Naive thymus-derived CD4-positive, alpha-beta T cell (primary cell): ENCODE measurements around the gene NHP2. TPM values are rescaled to one million over a fixed set of nuclear protein-coding genes. Genes with fewer than 3 reads are reported as not detected.
A peak's percentile ranks its signal among the peaks of the same experiment; 100 is the strongest.

Experiments used
- ATAC-seq: fragments of 150-1000 bp; cut with Tn5 transposase; 2 replicates; pipeline ENCODE4 v1.10.0; 2021; ENCODE audit warnings: mild to moderate bottlenecking, moderate library complexity
- CTCF ChIA-PET: fragments of 350-600 bp; sonication (Branson Sonifier 250); formaldehyde crosslinking; loops from one replicate; lab custom pipeline; 2021; ENCODE audit warnings: antibody characterized with exemption; lab: Charles Lee
- POLR2A ChIA-PET: fragments of 350-600 bp; sonication (Branson Sonifier 250); formaldehyde crosslinking; loops from one replicate; lab custom pipeline; 2021; ENCODE audit warnings: antibody characterized with exemption, inconsistent platforms; lab: Charles Lee
- DNase-seq, 9 donors: peaks; one replicate each; pipeline versions ENCODE4 v3.0.0 to v3.0.0-alpha.2; 2020 to 2022; ENCODE audit warnings: mixed read lengths in 1 of 9
- H3K27ac ChIP-seq: one replicate; pipeline ENCODE4 v1.7.0; 2013; ENCODE audit warnings: mild to moderate bottlenecking, low read depth, low read length, moderate library complexity
- H3K27me3 ChIP-seq, 2 donors: one replicate each; pipeline ENCODE4 v1.7.0; 2013; ENCODE audit warnings: low read length in 2 of 2, mild to moderate bottlenecking in 2 of 2, moderate library complexity in 2 of 2; ENCODE audit not compliant: control insufficient read depth in 2 of 2, insufficient read depth in 2 of 2
- H3K36me3 ChIP-seq, 3 experiments: 1 replicate in 2 of 3; 2 replicates in 1 of 3; pipeline ENCODE4 v1.7.0; 2013; ENCODE audit warnings: low read length in 3 of 3, mild to moderate bottlenecking in 3 of 3, moderate library complexity in 1 of 3; ENCODE audit not compliant: insufficient read depth in 3 of 3, control insufficient read depth in 2 of 3
- H3K4me1 ChIP-seq, 2 donors: one replicate each; pipeline ENCODE4 v1.7.0; 2013; ENCODE audit warnings: low read length in 2 of 2, mild to moderate bottlenecking in 2 of 2, moderate library complexity in 1 of 2; ENCODE audit not compliant: control insufficient read depth in 2 of 2, insufficient read depth in 2 of 2
- H3K4me3 ChIP-seq: 2 replicates; pipeline ENCODE4 v1.7.0; 2013; ENCODE audit warnings: mild to moderate bottlenecking, low read length
- H3K9me3 ChIP-seq, 3 experiments: 1 replicate in 2 of 3; 2 replicates in 1 of 3; pipeline ENCODE4 v1.7.0; 2013; ENCODE audit warnings: low read length in 3 of 3; ENCODE audit not compliant: control insufficient read depth in 2 of 3
- H3K27ac Mint-ChIP-seq, 9 donors: one replicate each; pipeline ENCODE4 v1.8.0; 2020 to 2022; ENCODE audit warnings: mixed read lengths in 9 of 9, mild to moderate bottlenecking in 8 of 9, moderate library complexity in 5 of 9, inconsistent platforms in 2 of 9
- H3K27me3 Mint-ChIP-seq, 5 donors: one replicate each; pipeline ENCODE4 v1.8.0; 2021 to 2022; ENCODE audit warnings: mixed read lengths in 5 of 5, mild to moderate bottlenecking in 1 of 5
- H3K36me3 Mint-ChIP-seq, 5 donors: one replicate each; pipeline ENCODE4 v1.8.0; 2020 to 2022; ENCODE audit warnings: mixed read lengths in 5 of 5, mild to moderate bottlenecking in 3 of 5, inconsistent platforms in 1 of 5
- H3K4me1 Mint-ChIP-seq, 7 donors: one replicate each; pipeline ENCODE4 v1.8.0; 2020 to 2022; ENCODE audit warnings: mixed read lengths in 7 of 7, mild to moderate bottlenecking in 3 of 7, inconsistent platforms in 1 of 7
- H3K4me3 Mint-ChIP-seq, 10 donors: one replicate each; pipeline ENCODE4 v1.8.0; 2020 to 2022; ENCODE audit warnings: mild to moderate bottlenecking in 10 of 10, mixed read lengths in 10 of 10, moderate library complexity in 6 of 10, inconsistent platforms in 2 of 10
- H3K9me3 Mint-ChIP-seq, 11 donors: one replicate each; pipeline ENCODE4 v1.8.0; 2020 to 2022; ENCODE audit warnings: mixed read lengths in 11 of 11, mild to moderate bottlenecking in 4 of 11, inconsistent platforms in 1 of 11, moderate library complexity in 1 of 11
- intact Hi-C, 2 donors: fragments of 100-400 bp; cut with micrococcal nuclease; formaldehyde crosslinking; loops; one replicate each; pipeline ENCODE4 v1.15.1; 2023
- polyA plus RNA-seq, 2 donors: library from polyadenylated mRNA; unstranded; fragments of 300-500 nt; fragmentation: Illumina TruSeq; gene quantifications; one replicate each; pipeline ENCODE4 v1.2.3, GENCODE V29; 2021
- total RNA-seq, 6 experiments: library from RNA in 5 of 6; stranded (reverse) in 5 of 6; gene quantifications; 1 replicate in 5 of 6; 2 replicates in 1 of 6; pipeline ENCODE4 v1.2.3 and lab custom pipeline; 2021 to 2026

The NHP2 gene
- total and polyA plus RNA-seq, 7 experiments from 2014 or later, result 50.5 to 231 (median 78.6) TPM

DNA sequence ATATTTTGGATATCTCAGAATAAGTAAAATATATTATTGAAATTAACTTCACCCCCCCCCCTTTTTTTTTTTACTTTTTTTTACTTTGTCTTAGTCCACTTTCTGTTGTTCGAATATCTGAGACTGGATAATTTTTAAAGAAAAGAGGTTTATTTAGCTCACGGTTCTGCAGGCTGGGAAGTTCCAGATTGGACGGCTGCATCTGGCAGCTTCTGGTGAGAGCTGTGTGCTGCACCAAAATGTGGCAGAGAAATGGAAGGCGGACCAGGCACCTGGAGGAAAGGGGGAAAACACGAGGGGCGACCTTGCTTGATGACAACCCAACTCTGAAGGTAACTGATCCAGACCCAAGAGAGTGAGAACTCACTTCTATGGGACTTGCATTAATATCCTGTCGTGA, 39.1 kb upstream of the NHP2 start:
- peaks cover 10 to 34% (median 14%) of the 10 kb centered on the region in 5 donors for H3K27me3 Mint-ChIP-seq
- ChIA-PET CTCF (no interaction called here), POLR2A (interaction anchor here (0.7 to 1.5 kb wide), 2 partner anchors 9 to 12 kb away, joined by 3 read pairs; partner anchors contain the start of gene HNRNPAB)
- Histone ChIP-seq H3K9me3 (no peaks in the 10 kb centered on the region), H3K27ac (no peak overlapping the region), H3K36me3 (no peaks in the 10 kb centered on the region), H3K4me1 (peaks cover 0 to 19% of the 10 kb centered on the region in 2 donors), H3K27me3 (peaks cover 0 to 6% of the 10 kb centered on the region in 2 donors), H3K4me3 (no peak overlapping the region)
- H3K4me1 Mint-ChIP-seq, result peaks cover 4 to 22% (median 11%) of the 10 kb centered on the region in 7 donors
- peak overlapping the region in 2 of 9 donors; percentile 20 to 29 for H3K27ac Mint-ChIP-seq
- no peaks in the 10 kb centered on the region for H3K36me3 Mint-ChIP-seq
- H3K9me3 Mint-ChIP-seq, result peaks cover 0 to 2% (median 0%) of the 10 kb centered on the region in 11 donors
- intact Hi-C loops, result no loop called here
- no peak overlapping the region for H3K4me3 Mint-ChIP-seq
- no peak for ATAC-seq
- DNase-seq, result no peak

- H3K4me3 Mint-ChIP-seq, result no peak overlapping the region
- ChIA-PET POLR2A (interaction anchor here (1.5 kb wide), 1 partner anchor 12 kb away, joined by 3 read pairs; the partner anchor contains the start of gene HNRNPAB), CTCF (no interaction called here)
- ATAC-seq (no peak), DNase-seq (no peak)
- Histone ChIP-seq H3K27me3 (peaks cover 0 to 6% of the 10 kb centered on the region in 2 donors), H3K4me3 (no peak overlapping the region), H3K9me3 (no peaks in the 10 kb centered on the region), H3K4me1 (peaks cover 0 to 19% of the 10 kb centered on the region in 2 donors), H3K36me3 (no peaks in the 10 kb centered on the region), H3K27ac (no peak overlapping the region)
- peaks cover 10 to 34% (median 14%) of the 10 kb centered on the region in 5 donors for H3K27me3 Mint-ChIP-seq
- peaks cover 0 to 2% (median 0%) of the 10 kb centered on the region in 11 donors for H3K9me3 Mint-ChIP-seq
- H3K27ac Mint-ChIP-seq, result no peak overlapping the region
- H3K4me1 Mint-ChIP-seq, result peaks cover 4 to 22% (median 11%) of the 10 kb centered on the region in 7 donors
- H3K36me3 Mint-ChIP-seq, result no peaks in the 10 kb centered on the region
- intact Hi-C loops, result no loop called here
Measured at GRCh38 chr5:178192244-178192643, 38.6 kb upstream of the NHP2 start.

- H3K27ac Mint-ChIP-seq, result no peak overlapping the region
- H3K36me3 Mint-ChIP-seq, result no peaks in the 10 kb centered on the region
- no peak overlapping the region for H3K27ac ChIP-seq
- no peaks in the 10 kb centered on the region for H3K36me3 ChIP-seq
- DNase-seq (no peak), ATAC-seq (no peak)
- H3K4me3 Mint-ChIP-seq, result no peak overlapping the region
- peaks cover 4 to 22% (median 11%) of the 10 kb centered on the region in 7 donors for H3K4me1 Mint-ChIP-seq
- peaks cover 10 to 34% (median 14%) of the 10 kb centered on the region in 5 donors for H3K27me3 Mint-ChIP-seq
- peaks cover 0 to 2% (median 0%) of the 10 kb centered on the region in 11 donors for H3K9me3 Mint-ChIP-seq
- H3K27me3 ChIP-seq, result peaks cover 0 to 6% of the 10 kb centered on the region in 2 donors
- intact Hi-C loops, result no loop called here
- no peaks in the 10 kb centered on the region for H3K9me3 ChIP-seq
- CTCF ChIA-PET, result no interaction called here
- POLR2A ChIA-PET, result no interaction called here
- peaks cover 0 to 19% of the 10 kb centered on the region in 2 donors for H3K4me1 ChIP-seq
- no peak overlapping the region for H3K4me3 ChIP-seq
Measured at GRCh38 chr5:178191661-178192060, 38.0 kb upstream of the NHP2 start.

GRCh38 chr5:178189433-178189832, 35.7 kb upstream of the NHP2 start:
- CTCF ChIA-PET, result interaction anchor here (0.7 kb wide), 1 partner anchor 391 kb away, joined by 3 read pairs; no protein-coding TSS in a partner anchor
- POLR2A ChIA-PET, result interaction anchor here (0.9 kb wide), 1 partner anchor 15 kb away, joined by 3 read pairs; the partner anchor contains the start of gene HNRNPAB
- Mint-ChIP-seq H3K27me3 (peaks cover 10 to 25% (median 14%) of the 10 kb centered on the region in 5 donors), H3K4me1 (peaks cover 4 to 17% (median 11%) of the 10 kb centered on the region in 7 donors), H3K9me3 (peaks cover 0 to 2% (median 0%) of the 10 kb centered on the region in 11 donors), H3K4me3 (no peak overlapping the region), H3K27ac (no peak overlapping the region), H3K36me3 (no peaks in the 10 kb centered on the region)
- intact Hi-C loops, result no loop called here
- Histone ChIP-seq H3K27ac (no peak overlapping the region), H3K27me3 (peaks cover 0 to 6% of the 10 kb centered on the region in 2 donors), H3K36me3 (no peaks in the 10 kb centered on the region), H3K9me3 (no peaks in the 10 kb centered on the region), H3K4me3 (no peak overlapping the region), H3K4me1 (peaks cover 0 to 18% of the 10 kb centered on the region in 2 donors)
- no peak for ATAC-seq
- DNase-seq, result no peak

GRCh38 chr5:178187014-178187413, 33.3 kb upstream of the NHP2 start, which contains the start of gene GMCL2:
Gene GMCL2 (minus strand): TSS chr5:178187371. CDS start chr5:178187299, 72 bp downstream.
- ChIA-PET POLR2A (no interaction called here), CTCF (no interaction called here)
- no peaks in the 10 kb centered on the region for H3K36me3 Mint-ChIP-seq
- Histone ChIP-seq H3K36me3 (no peaks in the 10 kb centered on the region), H3K4me3 (no peak within 1 kb of the TSS), H3K27me3 (no peaks in the 10 kb centered on the region), H3K4me1 (peaks cover 0 to 5% of the 10 kb centered on the region in 2 donors), H3K27ac (no peak within 1 kb of the TSS), H3K9me3 (no peaks in the 10 kb centered on the region)
- peaks cover 0 to 9% (median 5%) of the 10 kb centered on the region in 5 donors for H3K27me3 Mint-ChIP-seq
- H3K4me1 Mint-ChIP-seq, result peaks cover 0 to 7% (median 6%) of the 10 kb centered on the region in 7 donors
- ATAC-seq (no peak), DNase-seq (no peak)
- no peak within 1 kb of the TSS for H3K27ac Mint-ChIP-seq
- intact Hi-C loops, result no loop called here
- no peaks in the 10 kb centered on the region for H3K9me3 Mint-ChIP-seq
- H3K4me3 Mint-ChIP-seq, result no peak within 1 kb of the TSS

DNA sequence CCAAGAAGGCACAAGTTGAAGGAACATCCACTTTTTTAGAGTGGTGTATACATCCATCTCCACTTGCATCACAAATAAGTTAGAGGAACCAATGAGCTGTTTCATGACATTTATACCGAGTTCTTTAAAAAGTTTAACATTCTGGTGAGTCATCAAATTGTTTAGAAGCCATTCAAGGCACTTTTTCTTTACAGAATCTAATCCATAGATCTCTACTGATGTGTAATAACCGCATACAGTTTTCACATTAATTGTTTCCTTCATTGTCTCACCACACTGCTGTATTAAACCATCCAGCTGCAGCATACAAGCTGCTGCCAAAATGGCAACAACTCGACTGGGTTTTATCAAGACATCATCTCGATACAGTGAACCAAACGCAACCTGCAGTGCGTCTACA, 32.7 kb upstream of the NHP2 start:
- H3K27ac ChIP-seq, result no peak overlapping the region
- no peaks in the 10 kb centered on the region for H3K9me3 ChIP-seq
- H3K36me3 ChIP-seq, result no peaks in the 10 kb centered on the region
- ChIA-PET POLR2A (interaction anchor here (0.9 kb wide), 1 partner anchor 14 kb away, joined by 3 read pairs; no protein-coding TSS in a partner anchor), CTCF (no interaction called here)
- H3K4me1 ChIP-seq, result peaks cover 0 to 5% of the 10 kb centered on the region in 2 donors
- Mint-ChIP-seq H3K4me1 (peaks cover 0 to 9% (median 8%) of the 10 kb centered on the region in 7 donors), H3K36me3 (no peaks in the 10 kb centered on the region), H3K27ac (no peak overlapping the region), H3K9me3 (no peaks in the 10 kb centered on the region), H3K4me3 (no peak overlapping the region), H3K27me3 (peaks cover 0 to 8% (median 5%) of the 10 kb centered on the region in 5 donors)
- intact Hi-C loops, result no loop called here
- DNase-seq (no peak), ATAC-seq (no peak)
- H3K27me3 ChIP-seq, result no peaks in the 10 kb centered on the region
- no peak overlapping the region for H3K4me3 ChIP-seq
